Measurements from ENCODE around the gene PPFIBP2.

DNA sequence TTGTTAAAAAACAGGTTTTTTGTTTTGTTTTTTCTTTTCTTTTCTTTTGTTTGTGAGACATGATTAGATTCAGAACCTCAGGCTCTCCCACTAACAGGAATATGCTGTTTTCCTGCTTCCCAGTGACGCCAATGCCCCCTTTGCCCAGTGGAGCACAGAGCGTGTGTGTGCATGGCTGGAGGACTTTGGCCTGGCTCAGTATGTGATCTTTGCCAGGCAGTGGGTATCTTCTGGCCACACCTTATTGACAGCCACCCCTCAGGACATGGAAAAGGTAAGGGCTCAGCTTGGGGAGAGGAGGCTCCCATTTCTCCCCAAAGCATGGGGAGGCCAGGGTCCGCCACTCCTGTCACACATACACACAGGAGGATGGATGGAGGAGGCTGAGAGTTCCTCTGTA lies 134.5 kb downstream of the PPFIBP2 start:
- TF ChIP-seq, protein P1, sequence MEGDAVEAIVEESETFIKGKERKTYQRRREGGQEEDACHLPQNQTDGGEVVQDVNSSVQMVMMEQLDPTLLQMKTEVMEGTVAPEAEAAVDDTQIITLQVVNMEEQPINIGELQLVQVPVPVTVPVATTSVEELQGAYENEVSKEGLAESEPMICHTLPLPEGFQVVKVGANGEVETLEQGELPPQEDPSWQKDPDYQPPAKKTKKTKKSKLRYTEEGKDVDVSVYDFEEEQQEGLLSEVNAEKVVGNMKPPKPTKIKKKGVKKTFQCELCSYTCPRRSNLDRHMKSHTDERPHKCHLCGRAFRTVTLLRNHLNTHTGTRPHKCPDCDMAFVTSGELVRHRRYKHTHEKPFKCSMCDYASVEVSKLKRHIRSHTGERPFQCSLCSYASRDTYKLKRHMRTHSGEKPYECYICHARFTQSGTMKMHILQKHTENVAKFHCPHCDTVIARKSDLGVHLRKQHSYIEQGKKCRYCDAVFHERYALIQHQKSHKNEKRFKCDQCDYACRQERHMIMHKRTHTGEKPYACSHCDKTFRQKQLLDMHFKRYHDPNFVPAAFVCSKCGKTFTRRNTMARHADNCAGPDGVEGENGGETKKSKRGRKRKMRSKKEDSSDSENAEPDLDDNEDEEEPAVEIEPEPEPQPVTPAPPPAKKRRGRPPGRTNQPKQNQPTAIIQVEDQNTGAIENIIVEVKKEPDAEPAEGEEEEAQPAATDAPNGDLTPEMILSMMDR (IDR thresholded peaks at IDR 0.05) = no peak
- no peak for TF ChIP-seq POLR2A (IDR thresholded peaks at IDR 0.05)
